NCI-H446 treated with DMSO at 0.1 percent for 48 hours (cell line): ENCODE measurements around the gene CYB561D2.

ENCODE experiments used
- DNase-seq: peaks from one replicate; lab custom pipeline; 2025; lab: John Stamatoyannopoulos, UW

The CYB561D2 gene

DNA sequence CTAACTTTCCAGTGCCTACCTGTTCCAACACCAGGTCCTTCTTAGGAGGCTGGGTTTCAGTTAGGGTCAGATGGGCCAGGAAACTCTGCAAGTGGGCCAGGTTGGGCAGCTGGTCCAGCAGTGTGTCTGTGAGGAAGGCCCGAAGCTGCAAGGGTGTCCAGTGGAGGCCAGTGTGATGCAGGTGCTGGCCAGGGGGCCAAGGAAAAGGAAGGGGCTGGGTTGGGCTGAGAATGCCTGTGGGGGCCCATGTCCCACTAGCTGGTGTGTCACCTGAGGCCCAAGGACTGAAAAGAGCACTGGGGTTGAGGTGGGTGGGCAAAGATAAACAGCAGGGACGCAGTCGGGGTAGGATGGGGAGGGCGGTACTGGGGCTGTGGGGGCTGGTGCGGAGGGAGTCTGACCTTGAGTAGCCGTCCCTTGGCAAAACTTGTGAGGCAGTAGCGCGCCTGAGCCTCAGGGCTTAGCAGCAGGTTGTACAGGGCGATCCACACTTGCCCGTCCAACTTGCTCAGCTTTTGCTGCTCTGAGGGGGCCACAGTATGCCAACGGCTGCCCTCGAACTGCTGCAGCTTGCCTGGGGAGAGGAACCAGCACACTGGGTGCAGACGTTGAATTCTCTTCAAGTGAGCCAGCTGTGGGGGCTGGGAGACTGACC lies 8.5 kb upstream of the CYB561D2 start:
- no peak for DNase-seq

DNA sequence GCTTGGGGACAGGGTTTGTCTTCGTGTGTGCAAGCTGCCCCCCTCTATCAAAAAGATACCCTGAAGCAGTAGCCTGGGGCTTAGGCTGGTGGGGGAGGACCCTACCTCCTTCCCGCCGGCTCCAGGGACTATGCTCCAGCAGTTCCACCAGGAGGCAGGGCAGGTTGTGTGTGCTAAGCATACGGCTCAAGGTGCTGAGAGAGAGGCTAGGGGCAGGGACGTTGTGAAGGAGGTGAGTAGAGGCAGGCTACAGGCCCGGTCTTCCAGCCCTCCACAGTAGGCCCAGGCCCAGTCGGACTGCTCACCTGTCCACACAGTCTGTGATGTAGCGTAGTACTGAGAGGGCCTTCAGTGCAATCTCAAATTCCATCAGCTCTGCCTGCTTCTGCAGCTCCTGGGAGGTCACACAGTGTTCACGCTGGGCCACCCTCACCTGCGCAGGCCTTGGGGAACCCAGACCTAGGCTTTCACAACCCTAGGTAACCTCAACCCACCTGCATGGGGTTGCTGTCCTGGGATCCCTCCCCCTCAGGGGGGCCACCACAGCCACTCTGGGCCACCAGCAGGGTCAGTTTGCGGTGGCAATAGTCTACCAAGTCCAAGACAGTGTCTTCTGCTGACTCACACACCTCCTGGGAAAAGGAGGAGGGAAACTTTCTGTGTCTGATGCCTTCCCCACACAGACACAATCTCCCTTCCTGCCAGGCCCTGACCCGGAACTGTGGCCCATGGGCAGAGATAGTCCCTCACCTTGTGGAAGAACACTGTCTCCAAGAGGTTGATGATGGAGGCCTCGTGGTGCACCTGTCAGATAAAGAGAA lies 7.6 kb upstream of the CYB561D2 start:
- DNase-seq, result no peak

DNA sequence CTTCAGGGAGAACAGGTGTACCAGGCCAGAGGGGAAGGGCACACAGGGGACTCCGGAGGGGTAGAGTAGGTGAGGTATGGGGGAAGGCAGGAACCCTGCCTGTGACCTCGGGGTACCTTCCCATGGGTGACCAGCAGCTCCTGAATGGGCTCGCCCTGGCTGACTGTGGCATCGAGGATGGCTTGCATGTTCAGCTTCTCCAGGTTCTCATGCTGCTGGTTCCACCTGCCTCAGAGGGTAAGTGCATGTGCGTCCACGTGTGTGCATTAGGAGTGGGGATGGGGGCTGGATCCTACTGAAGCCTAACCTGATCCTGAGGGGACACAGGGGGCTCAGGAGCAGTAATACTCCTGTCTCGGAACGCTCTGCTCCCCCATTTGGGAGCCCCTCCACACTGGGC lies 5.7 kb upstream of the CYB561D2 start:
- no peak for DNase-seq

DNA sequence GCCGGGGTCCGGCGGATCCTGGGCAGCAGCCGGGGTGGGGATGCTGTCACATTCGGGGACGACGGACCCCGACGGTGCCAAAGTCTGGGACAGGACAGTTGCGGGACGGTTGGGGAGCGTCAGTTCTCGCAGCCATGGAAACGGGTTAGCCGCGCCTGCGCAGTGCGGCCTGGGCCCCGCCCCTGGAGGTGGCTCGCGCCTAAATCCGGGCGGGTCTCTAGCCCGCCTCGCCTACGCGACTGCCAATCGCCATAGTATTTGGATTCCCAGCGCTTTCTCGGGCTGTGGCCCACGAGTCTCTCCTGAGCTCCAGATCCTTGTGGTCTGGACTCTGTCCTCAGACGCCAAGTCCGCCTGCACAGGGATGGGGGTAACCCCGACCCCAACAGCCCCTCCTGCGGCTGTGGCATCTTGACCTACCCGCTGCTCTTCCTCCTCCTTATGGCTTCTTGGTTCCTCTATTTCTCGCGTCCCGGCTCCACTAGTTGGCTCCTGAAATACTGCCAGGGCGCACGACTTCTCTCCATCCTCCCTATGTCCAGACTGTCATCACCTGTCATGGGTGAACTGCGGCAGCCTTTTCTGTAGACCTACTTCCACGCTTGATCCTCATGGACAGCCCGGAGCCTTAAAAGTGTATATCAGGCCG lies 5.0 kb upstream of the CYB561D2 start, which contains the start of gene ZMYND10:
ZMYND10 (minus strand) TSS at position 147 of the 649 bp plus-strand sequence. CDS start 153 bp downstream, outside the sequence.
- no peak for DNase-seq

DNA sequence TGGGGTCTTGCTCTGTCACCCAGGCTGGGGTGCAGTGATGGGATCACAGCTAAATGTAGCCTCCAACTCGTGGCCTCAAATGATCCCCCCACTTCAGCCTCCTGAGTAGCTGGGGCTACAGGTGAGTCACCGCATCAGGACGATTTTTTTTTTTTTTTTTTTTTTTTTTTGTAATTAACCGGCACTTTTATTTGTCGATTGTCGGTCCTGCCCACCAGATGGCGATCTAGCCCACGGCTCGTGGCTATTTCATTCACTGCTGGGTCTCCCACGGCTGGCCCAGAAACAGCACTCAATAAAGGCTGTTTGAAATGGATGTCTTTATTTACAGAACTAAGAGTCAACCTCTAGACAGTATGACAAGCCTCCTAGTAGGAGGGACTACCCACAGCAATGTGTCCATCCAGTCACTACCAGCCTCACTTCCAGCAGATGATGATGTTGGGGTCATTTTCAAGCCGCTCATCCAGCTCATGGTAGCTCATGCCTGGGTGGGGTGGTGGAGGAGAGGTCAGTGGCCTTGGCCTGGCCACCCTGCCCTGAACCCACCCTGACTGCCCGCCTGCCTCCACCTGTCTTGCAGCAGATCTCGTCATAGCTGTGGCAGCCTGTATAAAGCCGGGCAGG lies 3.4 kb upstream of the CYB561D2 start:
- peak; percentile 33 for DNase-seq

DNA sequence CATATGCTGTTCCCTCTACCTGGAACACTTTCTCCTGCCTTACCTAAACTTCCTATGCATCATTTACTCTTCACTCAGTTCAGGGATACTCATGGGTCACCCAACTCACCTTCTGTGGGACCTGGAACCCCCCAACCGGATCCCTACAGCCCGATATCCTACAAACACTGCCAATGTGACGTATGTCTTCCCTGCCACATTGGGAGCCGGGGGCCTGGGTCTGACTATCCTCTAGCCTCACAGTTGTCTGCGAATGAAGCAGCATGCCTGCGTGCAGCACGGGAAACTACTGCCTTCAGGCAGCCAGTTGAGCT lies 492 bp upstream of the CYB561D2 start:
- DNase-seq, result no peak

DNA sequence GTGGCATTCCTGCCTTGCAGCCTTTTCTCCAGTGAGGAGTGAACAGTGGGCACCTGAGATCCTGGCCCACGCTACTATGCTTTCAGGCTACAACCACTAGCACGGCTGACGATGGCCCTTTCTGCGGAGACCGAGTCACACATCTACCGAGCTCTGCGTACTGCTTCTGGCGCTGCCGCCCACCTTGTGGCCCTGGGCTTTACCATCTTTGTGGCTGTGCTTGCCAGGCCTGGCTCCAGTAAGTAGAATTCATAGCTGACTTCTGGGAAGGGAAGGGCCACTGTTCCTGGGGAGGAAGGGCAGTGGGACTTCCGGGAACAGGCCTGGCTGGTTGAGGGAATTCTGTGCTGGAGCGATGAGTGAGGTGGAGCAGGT lies 648 bp downstream of the CYB561D2 start:
- DNase-seq, result no peak

DNA sequence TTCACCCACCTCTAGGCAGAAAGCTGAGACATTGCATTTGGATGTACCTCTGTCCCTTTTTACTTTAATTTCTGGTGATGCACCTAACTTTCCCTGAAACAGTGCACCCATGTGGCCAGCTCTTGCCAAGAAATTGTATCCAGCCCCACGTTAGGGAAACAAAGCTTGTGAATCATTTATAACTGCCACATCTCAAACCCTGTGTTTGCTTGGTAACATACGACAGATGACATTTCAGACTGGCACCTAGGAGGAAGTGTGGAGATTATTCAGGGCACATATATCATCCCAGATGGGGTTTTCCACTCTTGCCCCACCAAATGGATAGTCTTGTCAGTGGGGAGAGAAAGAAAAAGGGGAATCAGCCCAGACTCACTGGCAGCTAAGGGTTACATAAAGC lies 2.1 kb downstream of the CYB561D2 start:
- DNase-seq, result no peak

DNA sequence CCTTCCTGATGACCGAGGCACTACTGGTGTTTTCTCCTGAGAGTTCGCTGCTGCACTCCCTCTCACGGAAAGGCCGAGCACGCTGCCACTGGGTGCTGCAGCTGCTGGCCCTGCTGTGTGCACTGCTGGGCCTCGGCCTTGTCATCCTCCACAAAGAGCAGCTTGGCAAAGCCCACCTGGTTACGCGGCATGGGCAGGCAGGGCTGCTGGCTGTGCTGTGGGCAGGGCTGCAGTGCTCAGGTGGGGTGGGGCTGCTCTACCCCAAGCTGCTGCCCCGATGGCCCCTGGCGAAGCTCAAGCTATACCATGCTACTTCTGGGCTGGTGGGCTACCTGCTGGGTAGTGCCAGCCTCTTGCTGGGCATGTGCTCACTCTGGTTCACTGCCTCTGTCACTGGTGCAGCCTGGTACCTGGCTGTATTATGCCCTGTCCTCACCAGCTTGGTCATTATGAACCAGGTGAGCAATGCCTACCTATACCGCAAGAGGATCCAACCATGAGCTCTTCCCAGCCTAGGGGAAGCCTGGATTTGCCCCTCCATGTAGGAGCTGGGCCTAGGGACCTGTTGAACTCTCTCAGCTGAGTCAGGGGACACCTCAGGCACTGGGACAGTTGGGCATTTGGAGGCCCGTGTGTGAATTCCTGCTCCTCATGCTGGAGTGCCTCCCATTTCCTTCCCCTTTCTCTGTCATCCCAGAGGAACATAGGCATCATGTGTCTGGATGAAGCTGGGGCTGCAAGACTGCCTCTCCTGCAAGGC lies 2.8 kb downstream of the CYB561D2 start:
- DNase-seq, result no peak

DNA sequence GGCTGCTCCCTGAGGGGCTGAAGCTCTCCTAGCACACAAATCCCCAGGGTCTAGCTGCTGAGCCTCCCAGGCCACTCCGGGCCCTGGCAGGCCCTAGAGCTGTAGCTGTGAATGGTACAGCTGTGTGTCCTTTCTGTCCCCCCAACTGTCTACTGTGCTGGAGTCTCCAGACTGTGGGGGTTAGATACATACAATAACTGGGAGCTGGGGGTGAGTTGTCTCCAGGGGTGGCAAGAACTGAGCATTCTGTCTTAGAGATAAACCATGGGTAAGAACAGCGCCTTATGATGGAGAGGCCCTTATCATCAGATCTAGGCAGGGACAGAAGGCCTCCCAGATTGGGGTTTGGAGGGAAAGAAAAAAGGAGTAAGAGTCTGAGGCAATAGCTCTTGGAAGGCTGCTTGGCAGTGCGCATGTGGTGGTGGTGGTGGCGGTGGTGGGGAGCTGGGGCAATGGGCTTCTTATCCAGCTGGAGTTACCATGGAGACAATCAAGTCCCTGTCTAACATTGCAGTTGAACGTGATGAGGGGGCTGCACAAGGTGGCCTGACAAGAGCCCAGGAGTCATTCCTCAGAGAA lies 3.6 kb downstream of the CYB561D2 start:
- DNase-seq, result no peak

DNA sequence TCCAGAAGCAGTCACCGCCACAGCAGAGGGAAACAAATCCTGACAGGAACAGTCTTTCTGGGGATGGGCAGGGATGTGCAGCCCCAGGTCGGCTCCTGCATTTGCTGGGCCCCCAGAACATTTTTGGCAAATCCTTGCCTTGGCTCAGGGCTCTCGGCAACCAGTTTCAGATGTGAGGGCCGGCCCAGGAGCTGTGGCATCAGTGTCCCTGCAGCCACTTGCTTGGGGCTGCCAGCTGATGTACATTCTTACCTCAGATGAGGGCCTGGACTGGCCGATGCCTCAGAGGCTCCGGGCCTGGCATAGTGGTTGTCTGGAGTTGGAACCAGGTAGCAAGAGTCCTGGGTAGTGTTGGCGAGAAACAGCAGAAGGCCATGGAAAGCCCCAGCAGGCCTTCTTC lies 4.2 kb downstream of the CYB561D2 start:
- no peak for DNase-seq

DNA sequence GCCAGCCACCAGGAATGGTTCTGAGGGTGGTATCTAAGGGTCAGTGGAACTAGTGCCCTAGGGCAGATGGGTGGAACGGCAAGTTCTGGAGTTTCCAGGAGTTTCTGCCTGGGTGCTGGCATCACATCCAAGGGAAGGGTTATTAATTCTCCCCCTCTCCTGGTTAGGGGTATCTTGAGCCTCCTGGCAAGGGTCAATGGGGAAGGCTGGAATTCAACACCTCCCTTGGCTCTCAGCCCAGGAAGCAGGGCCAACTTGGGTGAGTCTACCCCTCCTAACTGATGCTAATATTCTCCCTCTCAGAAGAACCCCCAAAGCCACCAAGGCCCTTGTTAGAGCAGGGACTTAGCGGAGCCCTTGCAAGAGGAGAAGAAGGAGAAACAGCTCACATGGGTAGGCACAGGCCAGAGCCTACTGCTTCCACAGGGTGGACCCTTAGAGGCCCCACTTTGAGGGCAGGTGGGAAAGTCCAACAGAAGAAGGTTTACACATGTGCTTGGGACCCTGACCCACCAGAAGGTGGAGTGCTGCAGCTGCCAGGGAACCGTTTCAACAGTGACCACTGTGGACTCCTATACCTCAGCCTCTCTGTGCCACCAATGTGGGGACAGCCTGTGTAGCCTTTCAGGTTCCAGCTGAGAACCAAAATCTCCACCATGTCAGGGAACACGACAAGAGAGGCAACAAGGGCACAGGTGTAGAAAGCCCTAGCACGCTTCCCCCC lies 5.3 kb downstream of the CYB561D2 start:
- DNase-seq, result no peak

DNA sequence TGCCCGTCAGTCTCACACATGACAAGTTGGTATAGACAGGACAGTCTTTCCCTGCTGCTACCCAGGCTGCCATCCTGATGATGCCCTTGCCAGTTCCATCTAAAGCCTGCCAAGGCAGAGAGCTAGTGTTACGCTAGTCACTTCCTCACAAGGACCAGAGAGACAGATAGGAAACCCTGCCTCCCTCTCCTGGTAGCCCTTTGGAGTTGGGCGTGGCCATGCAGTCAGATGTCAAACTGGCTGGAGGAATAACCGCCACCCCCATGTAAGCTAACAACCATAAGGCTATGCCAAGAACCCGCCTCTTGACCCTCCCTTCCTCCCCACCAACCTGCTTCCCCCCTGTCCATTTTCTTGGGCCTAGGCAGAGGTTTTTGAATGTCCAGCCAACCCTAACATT lies 5.9 kb downstream of the CYB561D2 start:
- no peak for DNase-seq

DNA sequence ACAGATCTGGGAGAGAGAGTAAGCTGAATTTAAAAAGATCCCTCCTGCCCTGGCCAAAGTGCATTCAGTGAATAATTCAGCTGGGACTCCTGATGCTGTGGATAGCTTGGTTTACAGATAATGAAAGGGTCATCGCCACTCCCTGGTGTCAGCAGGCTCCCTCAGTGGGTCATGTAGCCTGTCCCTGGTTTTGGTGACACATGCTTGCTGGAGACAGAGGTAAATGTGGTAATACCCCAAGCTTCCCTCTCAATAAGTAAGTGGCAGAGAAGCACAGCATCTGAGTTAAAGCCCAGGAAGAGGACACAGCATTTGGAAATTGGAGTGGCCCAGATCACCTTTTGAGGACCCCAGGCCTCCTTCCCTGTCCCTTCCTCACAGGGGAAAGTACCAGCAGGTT lies 6.8 kb downstream of the CYB561D2 start:
- no peak for DNase-seq

DNA sequence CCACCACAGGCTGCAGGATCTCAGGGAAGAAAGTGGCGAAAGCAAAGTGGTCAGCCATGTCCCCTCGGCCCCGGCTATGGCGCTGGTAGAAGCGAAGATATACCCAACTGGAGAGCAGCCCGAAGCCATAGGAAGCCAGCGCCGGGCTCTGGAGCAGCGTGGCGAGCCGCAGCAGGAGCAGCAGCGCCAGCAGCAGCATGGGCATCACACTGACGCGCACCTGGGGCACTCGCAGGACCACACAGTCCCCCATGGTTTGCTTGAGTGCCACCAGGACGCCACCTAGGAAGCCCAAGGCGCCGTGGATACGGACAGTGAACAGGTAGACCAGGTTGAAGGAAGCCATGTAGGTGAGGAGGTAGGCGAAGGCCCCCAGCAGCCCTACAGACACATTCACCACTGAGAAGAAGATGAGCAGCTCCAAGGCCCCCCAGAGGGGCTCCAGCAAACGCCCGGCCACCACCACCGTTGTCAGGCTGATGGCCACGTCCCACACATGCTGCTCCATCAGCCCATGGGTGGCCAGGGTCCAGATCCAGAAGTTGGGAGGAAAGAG lies 7.8 kb downstream of the CYB561D2 start:
- no peak for DNase-seq

DNA sequence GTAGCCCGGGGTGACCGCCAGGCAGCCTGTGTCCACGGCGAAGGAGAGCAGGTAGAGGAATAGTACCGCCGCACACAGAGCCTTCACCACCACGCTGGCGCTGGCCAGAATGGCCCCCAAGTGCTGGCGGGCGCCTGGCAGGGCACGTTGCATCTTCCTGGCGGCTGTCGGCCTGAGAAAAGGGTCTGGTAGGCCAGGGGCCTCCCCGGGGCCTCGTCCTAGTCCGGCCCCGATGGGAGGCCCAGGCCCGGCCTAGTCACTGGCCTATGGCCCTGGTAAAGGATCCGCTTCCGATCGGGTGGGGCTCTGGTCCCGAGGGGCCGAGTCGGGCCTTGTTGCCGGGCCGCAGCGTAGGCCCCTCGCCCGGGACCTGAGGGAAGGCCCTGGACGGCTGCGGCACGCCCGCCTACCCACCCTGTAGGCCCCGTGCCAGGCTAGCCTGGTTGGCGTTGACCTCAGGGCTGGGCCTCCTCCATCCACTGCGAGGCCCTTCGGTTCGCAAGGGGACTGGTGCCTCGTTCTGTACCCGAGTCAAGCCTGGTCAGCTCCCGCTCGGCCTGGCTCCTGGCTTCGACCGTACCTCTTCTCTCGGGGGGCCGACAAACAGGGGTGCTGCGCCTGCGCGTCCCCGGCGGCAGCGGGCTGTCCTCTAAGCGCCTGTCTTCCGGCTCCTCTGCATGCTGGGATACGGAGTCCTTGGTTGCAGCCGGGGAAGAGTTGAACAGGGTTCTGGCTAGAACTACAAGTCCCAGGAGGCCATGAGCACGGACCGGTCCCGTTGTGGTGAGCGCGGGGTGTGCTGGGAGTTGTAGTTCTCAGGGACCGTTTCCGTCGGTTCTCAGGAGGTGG lies 8.5 kb downstream of the CYB561D2 start, which contains the start of gene TMEM115:
TMEM115 (minus strand) TSS at position 611 of the 849 bp plus-strand sequence; CDS start at position 153, 458 bp downstream.
- peak; percentile 92 for DNase-seq

DNA sequence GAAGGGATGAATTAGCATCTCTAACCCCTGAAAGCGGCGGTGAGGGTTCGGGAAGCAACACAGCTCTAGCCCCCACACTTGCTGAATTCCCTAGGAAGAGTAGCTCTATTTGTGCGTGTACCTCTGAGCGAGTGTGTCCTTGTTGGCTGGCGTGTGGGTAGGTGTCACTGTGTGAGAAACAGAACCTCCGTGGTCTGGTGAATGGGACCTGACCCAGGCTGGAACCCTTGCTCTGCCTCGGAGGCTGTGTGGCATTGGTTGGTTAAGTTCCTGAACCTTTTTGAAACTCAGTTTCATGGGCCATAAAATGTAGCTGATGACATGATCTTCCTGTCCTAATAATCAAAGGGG lies 9.1 kb downstream of the CYB561D2 start:
- DNase-seq, result no peak

DNA sequence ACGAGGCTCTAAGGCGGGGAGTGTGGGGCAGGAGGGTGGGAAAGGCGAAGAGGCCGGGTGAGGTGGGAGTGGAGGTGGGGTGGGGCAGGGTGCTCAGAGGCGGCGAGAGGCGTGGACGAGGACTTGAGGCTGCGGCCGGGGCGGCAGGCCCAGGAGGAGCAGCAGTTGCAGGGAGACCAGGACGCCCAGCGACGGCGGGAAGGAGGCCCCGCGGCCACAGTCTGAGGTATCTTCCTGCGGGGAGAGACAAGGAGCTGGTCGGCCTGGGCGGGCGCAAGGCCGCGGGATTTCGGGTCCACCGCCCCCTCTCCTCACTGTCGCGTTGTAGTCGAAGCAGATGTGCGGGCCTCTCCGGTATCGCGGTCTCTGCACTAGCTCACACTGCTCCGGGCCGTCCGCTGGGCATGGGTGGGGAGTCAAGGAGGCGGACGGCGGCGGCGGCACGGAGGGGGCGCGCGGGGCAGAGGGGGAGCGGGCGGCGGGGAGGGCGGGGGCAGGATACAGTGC lies 14.0 kb downstream of the CYB561D2 start:
- DNase-seq, result no peak

DNA sequence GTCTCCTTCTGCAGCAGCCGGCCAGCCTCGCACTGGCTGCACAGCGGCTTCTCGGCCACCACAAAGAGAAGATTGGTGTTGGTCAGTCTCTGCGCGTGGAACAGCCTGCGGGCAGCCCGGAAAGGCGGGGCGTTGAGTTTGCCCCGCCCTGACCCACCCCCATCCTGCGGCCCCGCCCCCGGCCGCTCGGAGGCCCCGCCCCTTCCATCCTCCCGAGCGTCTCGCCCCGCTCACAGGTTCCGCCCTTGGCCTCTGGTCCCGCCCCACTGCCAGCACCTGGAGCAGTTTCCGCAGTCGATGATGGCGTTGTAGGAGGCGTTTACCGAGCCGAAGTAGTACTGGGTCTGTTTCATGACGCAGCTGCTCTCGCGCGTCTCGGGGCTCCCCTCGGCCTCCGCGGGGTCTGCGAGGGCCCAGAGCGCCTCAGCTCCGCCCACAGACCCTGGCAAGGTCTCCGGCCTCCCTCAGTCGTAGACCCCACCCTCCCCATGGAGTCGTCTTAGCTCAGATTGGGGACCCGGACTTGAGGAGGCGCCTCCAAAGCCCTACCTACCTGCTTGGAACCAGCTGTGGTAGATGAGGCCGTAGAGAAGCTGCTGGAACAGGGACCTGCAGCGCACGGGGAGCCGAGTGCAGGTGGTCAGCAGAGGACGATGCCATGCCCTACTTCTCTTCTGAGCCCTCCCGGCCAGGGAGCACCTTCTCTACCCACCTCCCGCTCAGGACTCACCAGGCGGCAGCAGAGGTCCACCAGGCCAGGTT lies 14.6 kb downstream of the CYB561D2 start:
- DNase-seq, result no peak
